GM19397 (cell line): ENCODE data around the gene SNHG17.

Experiments
- ATAC-seq: cut with Tn5 transposase; IDR thresholded peaks from one replicate; pipeline ENCODE4 v1.9.1; 2021; ENCODE audit warnings: mild to moderate bottlenecking, moderate library complexity; ENCODE audit not compliant: unreplicated experiment

The SNHG17 gene

DNA sequence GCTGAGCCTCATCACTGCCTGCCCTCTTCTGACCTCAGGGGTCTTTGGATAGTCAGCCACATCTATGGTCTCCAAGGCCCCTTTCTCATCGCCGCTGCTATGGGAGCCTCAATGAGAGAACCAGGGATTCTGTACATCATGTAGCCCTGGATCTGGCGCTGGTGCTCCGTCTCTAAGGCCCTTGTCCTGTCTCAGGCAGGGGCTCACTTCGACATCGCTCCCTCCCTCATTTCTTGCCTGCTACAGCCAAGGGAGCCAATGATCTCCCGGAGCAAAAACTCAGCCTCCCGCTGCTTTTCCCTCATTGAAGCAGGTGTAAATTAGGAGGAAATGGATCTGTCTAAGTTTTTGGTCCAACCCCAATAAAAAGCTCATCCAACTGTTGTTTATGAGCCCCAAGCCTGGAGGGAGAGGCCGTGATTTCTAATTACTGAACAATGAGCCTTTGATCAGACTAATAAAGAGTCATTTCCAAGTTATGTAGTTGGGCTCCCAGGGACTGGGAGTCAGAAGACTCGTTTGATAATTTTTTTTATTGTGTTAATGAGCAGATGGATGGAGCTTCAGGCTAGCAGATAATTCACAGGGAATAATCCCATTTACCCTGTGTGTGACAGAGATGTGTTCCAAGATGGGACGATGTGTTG is 58.0 kb downstream of the SNHG17 start:
- no peak for ATAC-seq

DNA sequence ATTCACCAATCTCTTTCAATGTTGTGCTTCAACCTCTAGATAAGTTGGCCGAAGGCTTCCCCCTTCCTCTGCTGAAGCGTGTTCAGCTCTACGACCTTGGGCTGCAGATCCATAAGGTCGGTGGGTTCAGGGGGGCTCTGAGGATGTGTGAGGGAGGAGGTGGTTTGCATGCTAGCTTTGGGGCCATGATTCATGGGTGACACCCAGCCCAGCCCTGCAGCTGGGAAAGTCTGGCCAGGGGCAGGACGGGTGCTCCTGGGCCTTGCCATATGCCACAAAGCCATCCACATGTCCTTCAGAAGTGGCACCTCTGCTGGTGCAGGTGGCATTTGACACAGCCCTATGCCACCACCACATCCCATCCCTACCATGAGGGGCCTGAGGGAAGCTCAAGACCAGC is 61.2 kb downstream of the SNHG17 start:
- no peak for ATAC-seq

DNA sequence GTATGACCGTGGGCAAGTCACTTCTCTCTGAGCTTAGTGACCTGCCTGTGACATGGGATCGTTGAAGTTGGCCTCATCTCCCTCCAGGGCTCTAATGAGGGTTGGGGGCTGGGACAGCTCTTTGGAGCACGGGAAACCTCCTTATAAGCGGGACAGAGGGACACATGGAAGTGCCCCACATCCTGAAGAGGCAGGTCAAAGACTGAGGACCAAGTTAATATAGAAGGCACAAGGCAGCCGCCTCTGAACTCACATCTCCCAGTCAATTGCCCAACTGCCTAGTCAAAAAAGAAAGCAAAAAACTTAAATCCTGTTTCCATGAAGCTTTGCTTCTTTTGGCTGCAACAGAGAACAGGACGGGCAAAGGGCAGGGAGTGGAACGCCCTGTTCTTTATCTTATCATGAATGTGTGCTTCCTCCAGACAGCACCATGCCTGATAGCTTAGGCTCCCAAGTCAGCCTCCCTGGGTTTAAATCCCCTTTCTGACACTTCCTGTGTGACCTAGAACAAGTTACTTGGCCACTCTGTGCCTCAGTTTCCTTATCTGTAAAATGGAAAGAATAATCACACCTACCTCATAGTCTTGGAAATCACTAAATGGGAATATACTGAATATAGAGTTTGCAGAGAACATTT is 61.8 kb downstream of the SNHG17 start:
- no peak for ATAC-seq

DNA sequence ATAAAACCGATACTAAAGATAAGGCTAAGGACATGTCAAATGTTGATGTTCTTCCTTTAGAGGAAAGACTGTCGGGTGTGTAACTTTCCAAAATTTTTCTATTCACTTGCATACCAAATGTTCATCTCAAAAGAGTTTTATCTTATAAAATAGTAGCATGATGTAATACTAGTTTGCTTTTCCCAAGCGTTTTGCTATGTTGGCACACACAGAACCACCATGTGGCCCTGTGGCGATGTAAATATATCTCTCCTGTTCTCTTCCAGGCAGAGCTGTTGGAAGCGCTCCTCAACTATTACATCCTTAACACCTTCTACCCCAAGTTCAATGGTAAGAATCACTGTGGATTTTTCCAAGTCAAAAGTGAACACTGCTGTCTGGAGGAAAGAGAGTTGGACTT is 62.3 kb downstream of the SNHG17 start:
- no peak for ATAC-seq
